Gastrocnemius medialis (tissue), 4 donors: ENCODE data around the gene MYZAP. TPM values are rescaled to one million over a fixed set of nuclear protein-coding genes. Genes with fewer than 3 reads are reported as not detected.

Experiments used
- ATAC-seq, 2 donors: fragments of 150-250 bp; one replicate each; pipeline ENCODE4 v1.9.1; 2016
- DNase-seq, 2 donors: peaks; one replicate each; pipeline ENCODE4 v3.0.0-alpha.2; 2019
- H3K27ac ChIP-seq, 4 donors: fragments of 200-600 bp; sonication (generic); 1 replicate in 1 of 4; 2 replicates in 3 of 4; pipeline ENCODE4 v1.5.1; 2016 to 2018; ENCODE audit warnings: mild to moderate bottlenecking in 2 of 4, moderate library complexity in 1 of 4
- H3K27me3 ChIP-seq, 3 donors: fragments of 200-600 bp; sonication (generic) in 2 of 3; 1 replicate in 1 of 3; 2 replicates in 2 of 3; pipeline versions ENCODE4 v1.5.1 to v1.6.0; 2016 to 2019; ENCODE audit warnings: mild to moderate bottlenecking in 1 of 3, moderate library complexity in 1 of 3
- H3K36me3 ChIP-seq, 2 donors: fragments of 200-600 bp; sonication (generic) in 1 of 2; one replicate each; pipeline ENCODE4 v1.5.1; 2017 to 2018
- H3K4me1 ChIP-seq, 2 donors: fragments of 200-600 bp; sonication (generic) in 1 of 2; one replicate each; pipeline ENCODE4 v1.5.1; 2016 to 2017; ENCODE audit warnings: mild to moderate bottlenecking in 2 of 2
- H3K4me3 ChIP-seq, 4 donors: fragments of 200-600 bp; sonication (generic) in 3 of 4; 1 replicate in 1 of 4; 2 replicates in 3 of 4; pipeline ENCODE4 v1.5.1; 2016 to 2019; ENCODE audit warnings: mild to moderate bottlenecking in 2 of 4
- H3K9me3 ChIP-seq, 3 donors: fragments of 200-600 bp; sonication (generic) in 2 of 3; 1 replicate in 1 of 3; 2 replicates in 2 of 3; pipeline ENCODE4 v1.5.1; 2016 to 2019
- POLR2A ChIP-seq, 2 donors: fragments of 450-650 bp; IDR thresholded peaks; one replicate each; pipeline ENCODE4 v1.6.1; 2017; ENCODE audit warnings: antibody characterized with exemption in 2 of 2, mild to moderate bottlenecking in 2 of 2, moderate library complexity in 2 of 2
- in situ Hi-C, 4 donors: fragments of 200-750 bp; cut with MboI; loops; one replicate each; pipeline versions ENCODE4 v1.15.0 to v1.8.0; 2017; ENCODE audit warnings: low sequenced_read_pairs in 4 of 4
- intact Hi-C: fragments of 100-400 bp; cut with DNase I; formaldehyde crosslinking; loops from one replicate; pipeline ENCODE4 v1.15.1; 2023; ENCODE audit warnings: low total_unique reads
- total RNA-seq, 4 donors: library from RNA; depleted of rRNA; stranded (reverse); fragments of >200 nt; gene quantifications; one replicate each; pipeline versions ENCODE4 v1.1.0 to v1.2.3, GENCODE V29; 2016
- TF ChIP-seq, protein P1 (sequence below), 5 experiments: fragments of 450-650 bp in 3 of 5; fragments of 200-600 bp in 2 of 5; sonication (generic) in 2 of 5; IDR thresholded peaks in 4 of 5; conservative IDR thresholded peaks in 1 of 5; 1 replicate in 4 of 5; 2 replicates in 1 of 5; pipeline ENCODE4 v1.5.1; 2016 to 2019; ENCODE audit warnings: antibody characterized with exemption in 5 of 5, mild to moderate bottlenecking in 3 of 5, moderate library complexity in 3 of 5

Gene MYZAP
- total RNA-seq, 4 donors from 2014 or later, result 1.3 to 9.4 (median 1.4) TPM

DNA sequence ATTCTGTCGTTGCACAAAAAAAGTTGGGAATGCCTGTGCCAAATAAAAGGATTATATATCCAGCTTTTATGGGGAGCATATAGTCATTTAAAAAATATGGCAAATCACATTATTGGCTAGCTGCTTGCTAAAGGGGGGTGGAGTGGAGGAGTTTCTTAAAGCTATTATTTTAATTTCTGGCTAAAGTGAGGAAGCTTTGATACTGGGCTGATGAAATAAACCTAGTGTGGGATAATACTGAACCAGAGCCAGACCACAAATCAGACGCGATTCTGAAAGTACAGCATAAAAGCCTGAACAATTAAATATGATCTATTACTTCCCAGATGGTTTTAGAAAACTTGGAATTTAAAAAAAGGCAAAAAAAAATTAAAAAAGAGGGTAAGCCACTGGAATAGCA lies 129.2 kb downstream of the MYZAP start:
- no peak for ATAC-seq
- Histone ChIP-seq H3K36me3 (peaks cover 0 to 11% of the 10 kb centered on the region in 2 donors), H3K27ac (no peak overlapping the region), H3K27me3 (no peaks in the 10 kb centered on the region), H3K4me1 (no peaks in the 10 kb centered on the region), H3K4me3 (no peak overlapping the region), H3K9me3 (no peaks in the 10 kb centered on the region)
- TF ChIP-seq, protein P1, sequence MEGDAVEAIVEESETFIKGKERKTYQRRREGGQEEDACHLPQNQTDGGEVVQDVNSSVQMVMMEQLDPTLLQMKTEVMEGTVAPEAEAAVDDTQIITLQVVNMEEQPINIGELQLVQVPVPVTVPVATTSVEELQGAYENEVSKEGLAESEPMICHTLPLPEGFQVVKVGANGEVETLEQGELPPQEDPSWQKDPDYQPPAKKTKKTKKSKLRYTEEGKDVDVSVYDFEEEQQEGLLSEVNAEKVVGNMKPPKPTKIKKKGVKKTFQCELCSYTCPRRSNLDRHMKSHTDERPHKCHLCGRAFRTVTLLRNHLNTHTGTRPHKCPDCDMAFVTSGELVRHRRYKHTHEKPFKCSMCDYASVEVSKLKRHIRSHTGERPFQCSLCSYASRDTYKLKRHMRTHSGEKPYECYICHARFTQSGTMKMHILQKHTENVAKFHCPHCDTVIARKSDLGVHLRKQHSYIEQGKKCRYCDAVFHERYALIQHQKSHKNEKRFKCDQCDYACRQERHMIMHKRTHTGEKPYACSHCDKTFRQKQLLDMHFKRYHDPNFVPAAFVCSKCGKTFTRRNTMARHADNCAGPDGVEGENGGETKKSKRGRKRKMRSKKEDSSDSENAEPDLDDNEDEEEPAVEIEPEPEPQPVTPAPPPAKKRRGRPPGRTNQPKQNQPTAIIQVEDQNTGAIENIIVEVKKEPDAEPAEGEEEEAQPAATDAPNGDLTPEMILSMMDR (IDR thresholded peaks at IDR 0.05 in 4 of 5, conservative IDR thresholded peaks at IDR 0.05 in 1 of 5), result no peak
- TF ChIP-seq POLR2A (IDR thresholded peaks at IDR 0.05), result no peak
- in situ Hi-C loops, result no loop called here
- DNase-seq, result no peak
- intact Hi-C loops, result no loop called here

GRCh38 chr15:57726411-57726810 lies 134.7 kb downstream of the MYZAP start:
- no peak overlapping the region for H3K4me3 ChIP-seq
- ATAC-seq, result no peak
- DNase-seq, result no peak
- in situ Hi-C loops, result loop anchor here in 1 of 4 donors (25.0 kb wide), 1 partner anchor 336 kb away; the partner anchor contains the start of gene ALDH1A2
- H3K27me3 ChIP-seq, result no peaks in the 10 kb centered on the region
- H3K9me3 ChIP-seq, result no peaks in the 10 kb centered on the region
- no peaks in the 10 kb centered on the region for H3K36me3 ChIP-seq
- H3K27ac ChIP-seq, result no peak overlapping the region
- TF ChIP-seq, protein P1 (IDR thresholded peaks at IDR 0.05 in 4 of 5, conservative IDR thresholded peaks at IDR 0.05 in 1 of 5), result no peak
- no peak for TF ChIP-seq POLR2A (IDR thresholded peaks at IDR 0.05)
- intact Hi-C loops, result no loop called here
- no peaks in the 10 kb centered on the region for H3K4me1 ChIP-seq

DNA sequence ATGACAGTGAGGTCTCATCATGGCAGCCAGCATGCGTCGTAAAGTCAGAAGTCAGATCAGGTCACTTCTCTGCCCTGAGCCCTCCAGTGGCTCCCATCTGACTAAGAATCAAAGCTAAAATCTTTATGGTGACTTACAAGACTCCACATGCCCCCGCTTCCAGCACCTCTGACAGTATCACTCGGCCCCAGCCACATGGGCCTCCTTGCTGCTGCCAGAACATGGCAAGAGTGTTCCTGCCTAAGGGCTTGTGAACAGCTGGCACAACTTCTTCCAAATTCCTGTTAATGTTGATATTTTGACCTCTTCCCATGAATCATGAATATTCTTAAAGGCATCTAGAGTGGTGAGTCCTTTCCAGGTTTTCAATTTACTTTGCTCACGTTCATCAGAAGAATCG lies 135.3 kb downstream of the MYZAP start:
- Histone ChIP-seq H3K4me1 (no peaks in the 10 kb centered on the region), H3K27ac (no peak overlapping the region), H3K4me3 (no peak overlapping the region), H3K36me3 (no peaks in the 10 kb centered on the region), H3K9me3 (no peaks in the 10 kb centered on the region), H3K27me3 (no peaks in the 10 kb centered on the region)
- TF ChIP-seq, protein P1 (IDR thresholded peaks at IDR 0.05 in 4 of 5, conservative IDR thresholded peaks at IDR 0.05 in 1 of 5), result no peak
- TF ChIP-seq POLR2A (IDR thresholded peaks at IDR 0.05), result no peak
- no peak for DNase-seq
- in situ Hi-C loops, result loop anchor here in 1 of 4 donors (25.0 kb wide), 1 partner anchor 335 kb away; the partner anchor contains the start of gene ALDH1A2
- intact Hi-C loops, result no loop called here
- ATAC-seq, result no peak

DNA sequence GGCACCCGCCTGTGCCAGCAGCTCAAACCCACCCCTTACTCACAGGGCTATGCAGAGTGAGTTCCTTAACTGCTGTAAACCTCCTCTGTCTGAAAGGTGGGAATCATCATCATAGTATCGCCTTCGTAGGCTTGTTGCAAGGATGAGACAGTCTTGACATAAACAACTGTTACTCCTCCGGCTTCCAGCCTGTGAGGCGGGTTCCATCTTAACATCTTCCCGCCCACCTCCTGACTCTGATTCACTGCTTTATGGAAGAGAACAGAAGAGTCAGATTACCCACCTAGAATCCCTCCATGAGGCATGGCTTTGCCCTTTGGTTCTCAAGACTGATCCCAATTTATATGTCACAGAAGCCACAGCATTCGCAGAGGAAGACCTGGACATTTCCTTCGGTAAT lies 136.7 kb downstream of the MYZAP start:
- Histone ChIP-seq H3K4me1 (peaks cover 3 to 4% of the 10 kb centered on the region in 2 donors), H3K27ac (no peak overlapping the region), H3K4me3 (no peak overlapping the region), H3K9me3 (no peaks in the 10 kb centered on the region), H3K36me3 (no peaks in the 10 kb centered on the region), H3K27me3 (no peaks in the 10 kb centered on the region)
- no peak for DNase-seq
- intact Hi-C loops (no loop called here), in situ Hi-C loops (loop anchor here in 1 of 4 donors (25.0 kb wide), 1 partner anchor 334 kb away; the partner anchor contains the start of gene ALDH1A2)
- TF ChIP-seq POLR2A (IDR thresholded peaks at IDR 0.05), result no peak
- TF ChIP-seq, protein P1 (IDR thresholded peaks at IDR 0.05 in 4 of 5, conservative IDR thresholded peaks at IDR 0.05 in 1 of 5), result no peak
- ATAC-seq, result no peak

DNA sequence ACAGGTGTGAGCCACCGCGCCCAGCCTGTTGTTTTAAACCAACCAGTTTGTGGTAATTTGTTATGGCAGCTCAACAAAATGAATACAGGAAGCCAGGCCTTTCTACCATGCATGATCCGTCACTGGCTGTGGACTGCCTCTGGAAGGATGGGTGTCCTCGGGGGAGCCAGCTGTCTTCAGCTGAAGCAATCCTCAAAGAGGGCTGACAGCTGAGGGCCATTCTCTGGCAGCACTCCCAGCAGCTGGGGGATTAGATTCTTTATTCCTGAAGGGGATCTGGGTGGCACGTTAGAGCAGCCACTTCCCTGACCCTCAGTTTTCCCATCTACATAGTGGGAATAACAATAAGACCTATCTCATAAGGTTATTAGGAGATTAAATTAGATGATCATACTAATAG lies 139.2 kb downstream of the MYZAP start:
- no peaks in the 10 kb centered on the region for H3K9me3 ChIP-seq
- in situ Hi-C loops (loop anchor here in 1 of 4 donors (5.0 to 25.0 kb wide), 2 partner anchors 131 to 331 kb away; partner anchors contain the start of gene ALDH1A2), intact Hi-C loops (no loop called here)
- ATAC-seq (no peak), DNase-seq (no peak)
- no peaks in the 10 kb centered on the region for H3K27me3 ChIP-seq
- TF ChIP-seq, protein P1 (IDR thresholded peaks at IDR 0.05 in 4 of 5, conservative IDR thresholded peaks at IDR 0.05 in 1 of 5), result no peak
- no peak for TF ChIP-seq POLR2A (IDR thresholded peaks at IDR 0.05)
- H3K36me3 ChIP-seq, result no peaks in the 10 kb centered on the region
- H3K4me3 ChIP-seq, result no peak overlapping the region
- peaks cover 3 to 4% of the 10 kb centered on the region in 2 donors for H3K4me1 ChIP-seq
- H3K27ac ChIP-seq, result no peak overlapping the region
